IPS-NIHi11 (cell line): Measurements from ENCODE around the gene LIN37.
"Not testable (repeated sequence)": the region's sequence is repeated elsewhere in the genome, so short reads cannot be mapped to it uniquely, and the experiment has no call there.

Experiments
- DNase-seq: peaks from one replicate; pipeline ENCODE4 v3.0.0; 2012; ENCODE audit warnings: mixed read lengths, low spot score

Gene LIN37

DNA sequence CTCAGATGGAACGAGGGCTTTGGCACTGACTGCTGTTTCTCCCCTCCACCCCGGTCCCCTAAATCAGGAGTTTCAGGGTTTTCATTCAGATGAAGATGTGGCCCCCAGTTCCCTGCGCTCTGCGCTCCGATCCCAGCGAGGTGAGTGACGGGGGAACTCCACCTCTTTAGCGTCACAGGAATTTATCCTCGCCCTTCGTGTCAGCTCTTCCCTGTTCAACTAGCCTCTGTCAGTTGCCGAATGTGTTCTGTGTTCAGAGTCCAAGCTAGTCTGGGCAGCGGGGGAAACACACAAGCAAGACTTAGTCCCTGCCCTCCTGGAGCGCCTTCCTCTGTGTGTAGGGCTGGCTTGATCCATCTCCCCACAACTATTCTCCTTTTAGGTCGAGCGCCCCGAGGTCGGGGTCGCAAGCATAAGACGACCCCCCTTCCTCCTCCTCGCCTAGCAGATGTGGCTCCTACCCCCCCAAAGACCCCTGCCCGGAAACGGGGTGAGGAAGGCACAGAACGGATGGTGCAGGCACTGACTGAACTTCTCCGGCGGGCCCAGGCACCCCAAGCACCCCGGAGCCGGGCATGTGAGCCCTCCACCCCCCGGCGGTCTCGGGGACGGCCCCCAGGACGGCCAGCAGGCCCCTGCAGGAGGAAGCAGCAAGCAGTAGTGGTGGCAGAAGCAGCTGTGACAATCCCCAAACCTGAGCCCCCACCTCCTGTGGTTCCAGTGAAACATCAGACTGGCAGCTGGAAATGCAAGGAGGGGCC lies 28.8 kb upstream of the LIN37 start:
- no peak for DNase-seq

- DNase-seq: no peak
Observed at GRCh38 chr19:35720163-35720524, 28.2 kb upstream of the LIN37 start.

DNA sequence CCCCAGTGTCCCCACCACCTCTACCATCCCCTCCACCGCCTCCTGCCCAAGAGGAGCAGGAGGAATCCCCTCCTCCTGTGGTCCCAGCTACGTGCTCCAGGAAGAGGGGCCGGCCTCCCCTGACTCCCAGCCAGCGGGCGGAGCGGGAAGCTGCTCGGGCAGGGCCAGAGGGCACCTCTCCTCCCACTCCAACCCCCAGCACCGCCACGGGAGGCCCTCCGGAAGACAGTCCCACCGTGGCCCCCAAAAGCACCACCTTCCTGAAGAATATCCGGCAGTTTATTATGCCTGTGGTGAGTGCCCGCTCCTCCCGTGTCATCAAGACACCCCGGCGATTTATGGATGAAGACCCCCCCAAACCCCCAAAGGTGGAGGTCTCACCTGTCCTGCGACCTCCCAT lies 27.7 kb upstream of the LIN37 start:
- no peak for DNase-seq

- DNase-seq: no peak
Observed at GRCh38 chr19:35721374-35721773, 27.0 kb upstream of the LIN37 start.

DNA sequence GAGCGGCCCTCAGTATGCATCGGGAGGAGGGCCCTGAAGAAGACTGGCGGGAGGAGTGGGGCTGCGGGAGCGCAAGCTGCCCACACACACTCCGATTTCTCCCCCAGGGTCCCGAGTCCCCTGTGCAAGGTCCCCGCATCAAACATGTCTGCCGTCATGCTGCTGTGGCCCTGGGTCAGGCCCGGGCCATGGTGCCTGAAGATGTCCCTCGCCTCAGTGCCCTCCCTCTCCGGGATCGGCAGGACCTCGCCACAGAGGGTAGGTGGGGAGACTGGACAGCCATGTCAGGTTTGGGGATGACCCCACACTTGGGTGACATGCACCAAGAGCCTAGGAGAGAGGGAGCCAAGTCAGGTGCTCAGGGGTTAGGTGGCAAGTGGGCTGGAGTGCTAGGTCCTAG lies 25.9 kb upstream of the LIN37 start:
- DNase-seq: no peak

DNA sequence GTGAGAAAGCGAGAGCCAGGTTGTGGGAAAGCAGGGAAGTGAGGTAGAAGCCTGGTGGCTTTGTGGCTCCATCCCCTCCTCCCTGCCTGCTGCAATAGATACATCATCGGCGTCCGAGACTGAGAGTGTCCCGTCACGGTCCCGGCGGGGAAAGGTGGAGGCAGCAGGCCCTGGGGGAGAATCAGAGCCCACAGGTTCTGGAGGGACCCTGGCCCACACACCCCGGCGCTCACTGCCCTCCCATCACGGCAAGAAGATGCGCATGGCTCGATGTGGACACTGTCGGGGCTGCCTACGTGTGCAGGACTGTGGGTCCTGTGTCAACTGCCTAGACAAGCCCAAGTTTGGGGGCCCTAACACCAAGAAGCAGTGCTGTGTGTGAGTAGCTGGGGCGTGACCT lies 25.5 kb upstream of the LIN37 start:
- DNase-seq: no peak

- DNase-seq: no peak
Observed at GRCh38 chr19:35723671-35724070, 24.7 kb upstream of the LIN37 start.

- not testable (repeated sequence) for DNase-seq
Observed at GRCh38 chr19:35724132-35724531, 24.2 kb upstream of the LIN37 start.

GRCh38 chr19:35724560-35724959 lies 23.8 kb upstream of the LIN37 start:
- DNase-seq: no peak

DNA sequence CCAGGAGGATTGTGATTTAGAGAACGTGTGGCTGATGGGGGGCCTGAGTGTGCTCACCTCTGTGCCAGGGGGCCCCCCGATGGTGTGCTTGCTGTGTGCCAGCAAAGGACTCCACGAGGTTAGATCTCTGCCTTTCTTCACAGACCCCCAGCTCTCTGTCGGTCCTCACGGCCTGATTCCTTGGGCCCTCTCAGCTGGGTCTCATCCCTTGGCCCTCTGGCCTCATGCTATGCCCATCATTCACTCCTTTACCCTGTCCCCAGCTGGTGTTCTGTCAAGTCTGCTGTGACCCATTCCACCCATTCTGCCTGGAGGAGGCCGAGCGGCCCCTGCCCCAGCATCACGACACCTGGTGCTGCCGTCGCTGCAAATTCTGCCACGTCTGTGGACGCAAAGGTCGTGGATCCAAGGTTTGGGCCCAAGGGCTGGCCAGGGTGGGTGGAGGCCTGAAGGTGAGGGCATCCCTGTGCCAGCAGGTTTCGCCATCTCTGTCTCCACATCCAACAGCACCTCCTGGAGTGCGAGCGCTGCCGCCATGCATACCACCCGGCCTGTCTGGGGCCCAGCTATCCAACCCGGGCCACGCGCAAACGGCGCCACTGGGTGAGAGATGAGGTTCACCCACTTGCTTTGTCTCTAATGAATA lies 23.0 kb upstream of the LIN37 start:
- DNase-seq: no peak

DNA sequence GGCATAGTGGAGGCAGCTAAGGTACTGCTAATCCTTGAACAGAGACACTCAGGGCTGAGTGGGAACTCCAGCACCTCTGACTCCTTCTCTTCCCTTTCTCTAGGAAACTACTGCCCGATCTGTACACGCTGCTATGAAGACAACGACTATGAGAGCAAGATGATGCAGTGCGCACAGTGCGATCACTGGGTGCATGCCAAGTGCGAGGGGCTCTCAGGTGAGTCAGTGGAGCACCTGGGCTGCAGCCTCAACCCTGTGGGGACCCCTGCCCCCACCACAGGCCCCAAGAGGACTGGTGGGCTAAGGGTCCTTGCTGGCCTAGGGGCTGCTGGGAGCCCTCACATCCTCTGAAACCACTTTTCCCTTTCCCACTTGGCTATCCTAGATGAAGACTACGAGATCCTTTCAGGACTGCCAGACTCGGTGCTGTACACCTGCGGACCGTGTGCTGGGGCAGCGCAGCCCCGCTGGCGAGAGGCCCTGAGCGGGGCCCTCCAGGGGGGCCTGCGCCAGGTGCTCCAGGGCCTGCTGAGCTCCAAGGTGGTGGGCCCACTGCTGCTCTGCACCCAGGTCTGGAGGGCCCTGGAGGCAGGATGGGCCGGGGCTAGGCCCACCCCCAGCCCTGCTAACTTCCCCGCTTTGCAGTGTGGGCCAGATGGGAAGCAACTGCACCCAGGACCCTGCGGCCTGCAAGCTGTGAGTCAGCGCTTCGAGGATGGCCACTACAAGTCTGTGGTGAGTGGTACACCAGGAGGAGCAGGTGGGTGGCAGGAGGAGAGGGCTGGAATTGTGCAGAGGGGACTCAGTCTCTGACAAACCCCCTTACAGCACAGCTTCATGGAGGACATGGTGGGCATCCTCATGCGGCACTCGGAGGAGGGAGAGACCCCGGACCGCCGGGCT lies 21.1 kb upstream of the LIN37 start:
- DNase-seq: peak; percentile 8

- peak; percentile 8 for DNase-seq
Observed at GRCh38 chr19:35727956-35728706, 20.2 kb upstream of the LIN37 start.

DNA sequence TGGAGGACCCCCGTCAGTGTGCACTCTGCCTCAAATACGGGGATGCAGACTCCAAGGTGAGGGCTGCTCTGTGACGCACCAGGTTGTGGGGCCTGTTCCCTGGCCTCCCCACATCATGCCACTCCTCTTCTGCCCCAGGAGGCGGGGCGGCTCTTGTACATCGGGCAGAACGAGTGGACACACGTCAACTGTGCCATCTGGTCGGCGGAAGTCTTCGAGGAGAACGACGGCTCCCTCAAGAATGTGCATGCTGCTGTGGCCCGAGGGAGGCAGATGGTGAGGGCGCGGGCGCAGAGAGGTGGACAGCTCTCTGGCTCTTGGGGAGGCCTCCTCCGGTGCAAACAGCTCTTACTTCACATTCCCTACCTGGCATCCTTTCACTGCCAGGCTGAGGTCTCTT lies 19.4 kb upstream of the LIN37 start:
- peak; percentile 3 for DNase-seq

DNA sequence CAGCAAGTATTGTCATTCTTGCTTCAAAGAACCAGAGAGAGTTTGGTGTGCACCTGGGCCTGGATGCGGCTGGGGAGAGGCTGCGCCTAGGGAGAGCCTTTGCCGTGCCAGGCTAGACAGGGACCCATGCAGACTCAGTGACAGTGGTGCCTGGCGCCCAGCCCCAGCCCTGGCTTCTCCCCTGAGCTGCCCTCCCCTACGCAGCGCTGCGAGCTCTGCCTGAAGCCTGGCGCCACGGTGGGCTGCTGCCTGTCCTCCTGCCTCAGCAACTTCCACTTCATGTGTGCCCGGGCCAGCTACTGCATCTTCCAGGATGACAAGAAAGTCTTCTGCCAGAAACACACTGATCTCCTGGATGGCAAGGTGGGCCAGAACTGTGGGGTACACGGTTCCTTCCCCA lies 18.6 kb upstream of the LIN37 start:
- peak; percentile 3 for DNase-seq

- no peak for DNase-seq
Observed at GRCh38 chr19:35730326-35730725, 18.1 kb upstream of the LIN37 start.

DNA sequence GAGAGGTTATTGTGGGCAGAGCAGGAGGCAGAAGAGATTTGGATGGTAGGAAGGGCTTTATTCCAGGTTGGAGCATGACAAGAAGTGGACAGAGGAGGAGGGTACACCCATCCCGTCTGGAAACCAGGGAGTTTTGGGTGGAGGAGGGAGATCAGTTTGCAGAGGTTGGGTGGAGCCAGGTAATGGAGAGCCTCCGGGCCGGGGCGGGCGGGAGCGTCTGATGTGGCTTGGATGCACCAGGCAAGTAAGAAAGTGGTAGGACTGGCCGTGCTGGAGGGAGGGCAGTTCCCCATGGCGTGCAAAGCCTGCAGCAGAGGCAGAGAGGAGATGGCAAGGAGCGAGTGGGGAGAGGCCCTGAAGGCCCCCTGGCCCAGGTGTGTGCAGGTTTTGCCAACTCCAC lies 17.0 kb upstream of the LIN37 start:
- peak; percentile 1 for DNase-seq

GRCh38 chr19:35731779-35732405 lies 16.5 kb upstream of the LIN37 start:
- DNase-seq: peak; percentile 15

DNA sequence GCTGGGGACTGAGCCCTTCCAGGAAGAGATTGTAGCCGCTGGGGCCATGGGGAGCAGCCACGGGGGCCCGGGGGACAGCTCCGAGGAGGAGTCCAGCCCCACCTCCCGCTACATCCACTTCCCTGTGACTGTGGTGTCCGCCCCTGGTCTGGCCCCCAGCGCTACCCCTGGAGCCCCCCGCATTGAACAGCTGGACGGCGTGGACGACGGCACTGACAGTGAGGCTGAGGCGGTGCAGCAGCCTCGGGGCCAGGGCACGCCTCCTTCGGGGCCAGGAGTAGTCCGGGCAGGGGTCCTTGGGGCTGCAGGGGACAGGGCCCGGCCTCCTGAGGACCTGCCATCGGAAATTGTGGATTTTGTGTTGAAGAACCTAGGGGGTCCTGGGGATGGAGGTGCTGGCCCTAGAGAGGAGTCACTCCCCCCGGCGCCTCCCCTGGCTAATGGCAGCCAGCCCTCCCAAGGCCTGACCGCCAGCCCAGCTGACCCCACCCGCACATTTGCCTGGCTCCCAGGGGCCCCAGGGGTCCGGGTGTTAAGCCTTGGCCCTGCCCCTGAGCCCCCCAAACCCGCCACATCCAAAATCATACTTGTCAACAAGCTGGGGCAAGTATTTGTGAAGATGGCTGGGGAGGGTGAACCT lies 15.7 kb upstream of the LIN37 start:
- DNase-seq: peak; percentile 17

DNA sequence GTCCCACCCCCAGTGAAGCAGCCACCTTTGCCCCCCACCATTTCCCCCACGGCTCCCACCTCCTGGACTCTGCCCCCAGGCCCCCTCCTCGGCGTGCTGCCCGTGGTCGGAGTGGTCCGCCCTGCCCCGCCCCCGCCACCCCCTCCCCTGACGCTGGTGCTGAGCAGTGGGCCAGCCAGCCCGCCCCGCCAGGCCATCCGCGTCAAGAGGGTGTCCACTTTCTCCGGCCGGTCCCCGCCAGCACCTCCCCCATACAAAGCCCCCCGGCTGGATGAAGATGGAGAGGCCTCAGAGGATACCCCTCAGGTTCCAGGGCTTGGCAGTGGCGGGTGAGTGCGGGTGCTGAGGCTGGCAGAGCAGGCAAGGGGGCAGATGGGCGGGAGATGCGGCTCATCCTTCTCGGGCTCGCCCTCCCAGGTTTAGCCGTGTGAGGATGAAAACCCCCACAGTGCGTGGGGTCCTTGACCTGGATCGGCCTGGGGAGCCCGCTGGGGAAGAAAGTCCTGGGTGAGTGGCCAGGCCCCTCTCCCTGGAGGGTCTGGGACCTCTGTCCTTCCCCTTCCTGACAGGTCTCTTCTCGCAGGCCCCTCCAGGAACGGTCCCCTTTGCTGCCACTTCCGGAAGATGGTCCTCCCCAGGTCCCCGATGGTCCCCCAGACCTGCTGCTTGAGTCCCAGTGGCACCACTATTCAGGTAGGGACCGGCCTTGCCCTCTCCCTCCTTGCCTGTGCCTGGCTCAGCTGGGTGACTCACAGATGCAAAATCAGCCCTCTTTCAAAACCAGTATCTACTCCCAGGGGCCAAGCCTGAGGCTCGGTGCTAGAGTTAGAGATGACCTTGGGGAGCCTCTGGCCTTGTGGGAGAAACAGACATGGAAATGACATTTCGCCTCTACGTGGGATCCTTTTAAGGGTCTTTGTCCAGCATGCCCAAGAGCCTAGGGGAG lies 14.9 kb upstream of the LIN37 start:
- peak; percentile 11 for DNase-seq

- peak; percentile 1 for DNase-seq
Observed at GRCh38 chr19:35734273-35734672, 14.1 kb upstream of the LIN37 start.
